ENCODE results near the gene TUBGCP5.

TUBGCP5 gene

GRCh38 chr15:22952796-22953579 is 86.4 kb downstream of the TUBGCP5 start:
- no peak for DNase-seq (ENCODE audit: low spot score)

- DNase-seq (ENCODE audit: low spot score): no peak
Observed at GRCh38 chr15:22951381-22952280, 87.7 kb downstream of the TUBGCP5 start.

GRCh38 chr15:22951031-22951380 is 88.4 kb downstream of the TUBGCP5 start:
- no peak for DNase-seq (ENCODE audit: low spot score)

- no peak for DNase-seq (ENCODE audit: low spot score)
Observed at GRCh38 chr15:22950256-22950990, 88.9 kb downstream of the TUBGCP5 start.
